ENCODE measurements around the gene BTN3A1. TPM values are rescaled to one million over a fixed set of nuclear protein-coding genes. Genes with fewer than 3 reads are reported as not detected.

BTN3A1 gene
- total RNA-seq, 1 experiment from 2014 or later, result 32.7 TPM

Other genes starting within 250 kb of the BTN3A1 start
- gene BTN3A2, start 37.1 kb upstream of the BTN3A1 start, total RNA-seq (2014; rRNA removed; shearing (Covaris generic); ENCODE audit: low replicate concordance), result 40.4 and 41.2 TPM in 2 replicates
- 16.8 and 18.4 TPM in 2 replicates for gene BTN2A2, start 19.2 kb upstream of the BTN3A1 start, total RNA-seq (2014; rRNA removed; shearing (Covaris generic); ENCODE audit: low replicate concordance)
- gene BTN3A3, start 38.2 kb downstream of the BTN3A1 start, total RNA-seq (2014; rRNA removed; shearing (Covaris generic); ENCODE audit: low replicate concordance), result 15.2 and 24.1 TPM in 2 replicates
- gene BTN2A1, start 55.7 kb downstream of the BTN3A1 start, total RNA-seq (2014; rRNA removed; shearing (Covaris generic); ENCODE audit: low replicate concordance), result 6.4 and 12.6 TPM in 2 replicates
- 0.22 TPM in 1 of 2 replicates, not detected in the other for gene BTN1A1, start 98.0 kb downstream of the BTN3A1 start, total RNA-seq (2014; rRNA removed; shearing (Covaris generic); ENCODE audit: low replicate concordance)
- 57.3 and 103 TPM in 2 replicates for gene HMGN4, start 136.1 kb downstream of the BTN3A1 start, total RNA-seq (2014; rRNA removed; shearing (Covaris generic); ENCODE audit: low replicate concordance)
- gene ABT1, start 194.7 kb downstream of the BTN3A1 start, total RNA-seq (2014; rRNA removed; shearing (Covaris generic); ENCODE audit: low replicate concordance), result 22.7 and 23.7 TPM in 2 replicates